Mesenchymal stem cell (in vitro differentiated cells and primary cell): ENCODE measurements around the gene NMD3.

Experiments
- DNase-seq: peaks from one replicate; pipeline ENCODE4 v3.0.0-alpha.2; 2013
- H2AFZ ChIP-seq: one replicate; pipeline ENCODE4 v1.6.1; 2013; ENCODE audit warnings: low read depth, mild to moderate bottlenecking, control low read depth, inconsistent platforms, low read length, moderate library complexity
- H2AK5ac ChIP-seq: 2 replicates; pipeline ENCODE4 v1.6.1; 2013; ENCODE audit warnings: low read length, moderate library complexity, mild to moderate bottlenecking, inconsistent platforms; ENCODE audit not compliant: severe bottlenecking
- H2BK120ac ChIP-seq: one replicate; pipeline ENCODE4 v1.6.1; 2013; ENCODE audit warnings: low read depth, mild to moderate bottlenecking, inconsistent platforms, low read length, moderate library complexity
- H2BK12ac ChIP-seq, 2 experiments: one replicate each; pipeline ENCODE4 v1.6.1; 2013; ENCODE audit warnings: inconsistent platforms in 2 of 2, low read length in 2 of 2, mild to moderate bottlenecking in 2 of 2, moderate library complexity in 2 of 2, control low read depth in 1 of 2
- H2BK15ac ChIP-seq: one replicate; pipeline ENCODE4 v1.6.1; 2013; ENCODE audit warnings: mild to moderate bottlenecking, low read depth, inconsistent platforms; ENCODE audit not compliant: poor library complexity, severe bottlenecking
- H2BK5ac ChIP-seq: 2 replicates; pipeline ENCODE4 v1.6.1; 2013; ENCODE audit warnings: low read depth, mild to moderate bottlenecking, low read length, control low read depth, inconsistent platforms; ENCODE audit not compliant: poor library complexity, severe bottlenecking
- H3K14ac ChIP-seq, 2 experiments: one replicate each; pipeline ENCODE4 v1.6.1; 2013; ENCODE audit warnings: inconsistent platforms in 2 of 2, low read length in 2 of 2, control low read depth in 1 of 2, mild to moderate bottlenecking in 1 of 2, moderate library complexity in 1 of 2
- H3K18ac ChIP-seq, 2 experiments: one replicate each; pipeline ENCODE4 v1.6.1; 2013; ENCODE audit warnings: inconsistent platforms in 2 of 2, low read length in 2 of 2, control low read depth in 1 of 2, low read depth in 1 of 2, mild to moderate bottlenecking in 1 of 2
- H3K23ac ChIP-seq, 2 experiments: one replicate each; pipeline ENCODE4 v1.6.1; 2013; ENCODE audit warnings: inconsistent platforms in 2 of 2, low read length in 2 of 2, mild to moderate bottlenecking in 2 of 2, moderate library complexity in 2 of 2, control low read depth in 1 of 2
- H3K27ac ChIP-seq: 2 replicates; pipeline ENCODE4 v1.5.1; 2013; ENCODE audit warnings: mild to moderate bottlenecking, moderate library complexity, low read length, control low read depth, inconsistent platforms; ENCODE audit not compliant: poor library complexity, severe bottlenecking
- H3K27me3 ChIP-seq, 2 experiments: 2 replicates each; pipeline versions ENCODE4 v1.6.1 to v1.7.0; 2013; ENCODE audit warnings: low read length in 2 of 2, mild to moderate bottlenecking in 2 of 2, moderate library complexity in 2 of 2, control low read depth in 1 of 2, inconsistent platforms in 1 of 2; ENCODE audit not compliant: control insufficient read depth in 1 of 2, insufficient read depth in 1 of 2
- H3K36me3 ChIP-seq, 2 experiments: 2 replicates each; pipeline versions ENCODE4 v1.6.1 to v1.7.0; 2013; ENCODE audit warnings: low read length in 2 of 2, control low read depth in 1 of 2, inconsistent platforms in 1 of 2, low read depth in 1 of 2, mild to moderate bottlenecking in 1 of 2; ENCODE audit not compliant: insufficient read depth in 2 of 2, control insufficient read depth in 1 of 2
- H3K4ac ChIP-seq, 2 experiments: one replicate each; pipeline ENCODE4 v1.6.1; 2013; ENCODE audit warnings: inconsistent platforms in 2 of 2, low read length in 2 of 2, mild to moderate bottlenecking in 2 of 2, moderate library complexity in 2 of 2, control low read depth in 1 of 2, low read depth in 1 of 2
- H3K4me1 ChIP-seq: 2 replicates; pipeline ENCODE4 v1.6.1; 2013; ENCODE audit warnings: low read depth, low read length, control low read depth; ENCODE audit not compliant: control insufficient read depth, insufficient read depth
- H3K4me2 ChIP-seq: 2 replicates; pipeline ENCODE4 v1.6.1; 2013; ENCODE audit warnings: low read length, mild to moderate bottlenecking, inconsistent platforms; ENCODE audit not compliant: poor library complexity, severe bottlenecking
- H3K4me3 ChIP-seq, 2 experiments: 2 replicates each; pipeline versions ENCODE4 v1.5.1 to v1.7.0; 2013; ENCODE audit warnings: low read length in 2 of 2, mild to moderate bottlenecking in 2 of 2, control low read depth in 1 of 2, low read depth in 1 of 2; ENCODE audit not compliant: insufficient read depth in 1 of 2
- H3K79me1 ChIP-seq: replicated peaks from 2 replicates; pipeline ENCODE4 v1.6.1; 2013; ENCODE audit warnings: mild to moderate bottlenecking, control low read depth, low read length, inconsistent platforms; ENCODE audit not compliant: poor library complexity, severe bottlenecking
- H3K9ac ChIP-seq: 2 replicates; pipeline ENCODE4 v1.7.0; 2013; ENCODE audit warnings: mild to moderate bottlenecking, low read length, moderate library complexity
- H3K9me3 ChIP-seq: 2 replicates; pipeline ENCODE4 v1.7.0; 2013; ENCODE audit warnings: mild to moderate bottlenecking, low read length; ENCODE audit not compliant: control insufficient read depth
- H4K8ac ChIP-seq: one replicate; pipeline ENCODE4 v1.6.1; 2013; ENCODE audit warnings: inconsistent platforms, mild to moderate bottlenecking, low read length, moderate library complexity
- H4K91ac ChIP-seq: one replicate; pipeline ENCODE4 v1.6.1; 2013; ENCODE audit warnings: mild to moderate bottlenecking, low read length, inconsistent platforms
- WGBS: methylation state at CpG from one replicate; pipeline ENCODE4 v1.1.7; 2013; ENCODE audit warnings: mixed read lengths; 5-methylcytosine and 5-hydroxymethylcytosine counted together

NMD3 gene

GRCh38 chr3:161212906-161213305 is 8.2 kb upstream of the NMD3 start:
- no peak overlapping the region for H3K4ac ChIP-seq
- H3K14ac ChIP-seq: no peak overlapping the region
- H2BK120ac ChIP-seq: no peak overlapping the region
- DNase-seq: no peak
- H3K4me1 ChIP-seq: peaks cover 1% of the 10 kb centered on the region
- H3K27ac ChIP-seq: no peak overlapping the region
- no peaks in the 10 kb centered on the region for H3K27me3 ChIP-seq
- no peak overlapping the region for H2BK5ac ChIP-seq
- no peaks in the 10 kb centered on the region for H3K9me3 ChIP-seq
- no peak overlapping the region for H3K23ac ChIP-seq
- H2BK15ac ChIP-seq: no peak overlapping the region
- no peak overlapping the region for H2AK5ac ChIP-seq
- no peak overlapping the region for H2BK12ac ChIP-seq
- H2AFZ ChIP-seq: no peak overlapping the region
- H3K18ac ChIP-seq: no peak overlapping the region
- H3K4me2 ChIP-seq: no peak overlapping the region
- no peak overlapping the region for H3K4me3 ChIP-seq
- no peaks in the 10 kb centered on the region for H3K79me1 ChIP-seq
- H4K91ac ChIP-seq: no peak overlapping the region
- no peak overlapping the region for H3K9ac ChIP-seq
- no peak overlapping the region for H4K8ac ChIP-seq
- no peaks in the 10 kb centered on the region for H3K36me3 ChIP-seq

GRCh38 chr3:161213644-161214043 is 7.5 kb upstream of the NMD3 start:
- H2BK120ac ChIP-seq: no peak overlapping the region
- WGBS: 73% methylated on average over 3 of the region's 4 CpGs
- H3K18ac ChIP-seq: no peak overlapping the region
- H3K4ac ChIP-seq: no peak overlapping the region
- no peak overlapping the region for H2AFZ ChIP-seq
- no peak overlapping the region for H4K91ac ChIP-seq
- H2BK12ac ChIP-seq: no peak overlapping the region
- H3K79me1 ChIP-seq: no peaks in the 10 kb centered on the region
- no peak overlapping the region for H2BK15ac ChIP-seq
- H3K4me2 ChIP-seq: no peak overlapping the region
- no peak overlapping the region for H3K27ac ChIP-seq
- no peaks in the 10 kb centered on the region for H3K36me3 ChIP-seq
- peaks cover 1% of the 10 kb centered on the region for H3K4me1 ChIP-seq
- no peak overlapping the region for H3K9ac ChIP-seq
- H2AK5ac ChIP-seq: no peak overlapping the region
- DNase-seq: no peak
- no peak overlapping the region for H3K23ac ChIP-seq
- no peaks in the 10 kb centered on the region for H3K27me3 ChIP-seq
- H3K14ac ChIP-seq: no peak overlapping the region
- H2BK5ac ChIP-seq: no peak overlapping the region
- no peak overlapping the region for H4K8ac ChIP-seq
- H3K9me3 ChIP-seq: no peaks in the 10 kb centered on the region
- no peak overlapping the region for H3K4me3 ChIP-seq

- Histone ChIP-seq H3K4me2 (no peak overlapping the region), H3K23ac (no peak overlapping the region), H3K9ac (no peak overlapping the region), H3K27ac (no peak overlapping the region), H3K14ac (no peak overlapping the region), H3K4ac (no peak overlapping the region), H2BK120ac (no peak overlapping the region), H3K18ac (no peak overlapping the region), H3K4me3 (no peak overlapping the region), H4K91ac (no peak overlapping the region), H2BK5ac (no peak overlapping the region), H3K79me1 (no peaks in the 10 kb centered on the region), H2BK15ac (no peak overlapping the region), H3K4me1 (no peaks in the 10 kb centered on the region), H3K27me3 (no peaks in the 10 kb centered on the region), H4K8ac (no peak overlapping the region), H3K36me3 (no peaks in the 10 kb centered on the region), H2AFZ (no peak overlapping the region), H2AK5ac (no peak overlapping the region), H3K9me3 (no peaks in the 10 kb centered on the region), H2BK12ac (no peak overlapping the region)
- WGBS: 95% methylated on average over 4 of the region's 4 CpGs
- no peak for DNase-seq
Observed at GRCh38 chr3:161215185-161215584, 5.9 kb upstream of the NMD3 start.

- Histone ChIP-seq H3K27ac (no peak overlapping the region), H3K4me2 (no peak overlapping the region), H3K79me1 (no peaks in the 10 kb centered on the region), H3K9me3 (no peaks in the 10 kb centered on the region), H3K23ac (no peak overlapping the region), H2BK15ac (no peak overlapping the region), H3K14ac (no peak overlapping the region), H3K18ac (no peak overlapping the region), H4K91ac (no peak overlapping the region), H2AK5ac (no peak overlapping the region), H2AFZ (peak overlapping the region; percentile 62), H2BK5ac (no peak overlapping the region), H3K4ac (no peak overlapping the region), H3K4me3 (no peak overlapping the region), H2BK120ac (no peak overlapping the region), H3K9ac (no peak overlapping the region), H2BK12ac (no peak overlapping the region), H4K8ac (no peak overlapping the region), H3K4me1 (no peaks in the 10 kb centered on the region), H3K36me3 (no peaks in the 10 kb centered on the region), H3K27me3 (no peaks in the 10 kb centered on the region)
- peak; percentile 67 for DNase-seq
- 63% methylated on average over 5 of the region's 5 CpGs for WGBS
Observed at GRCh38 chr3:161217496-161217895, 3.6 kb upstream of the NMD3 start.
